ENCODE data around the gene SPATS2L. TPM values are rescaled to one million over a fixed set of nuclear protein-coding genes. Genes with fewer than 3 reads are reported as not detected.

The SPATS2L gene
- polyA plus RNA-seq, 2 of the 4 experiments (the other 2 are of a cell fraction) = 85.2 to 202 TPM

DNA sequence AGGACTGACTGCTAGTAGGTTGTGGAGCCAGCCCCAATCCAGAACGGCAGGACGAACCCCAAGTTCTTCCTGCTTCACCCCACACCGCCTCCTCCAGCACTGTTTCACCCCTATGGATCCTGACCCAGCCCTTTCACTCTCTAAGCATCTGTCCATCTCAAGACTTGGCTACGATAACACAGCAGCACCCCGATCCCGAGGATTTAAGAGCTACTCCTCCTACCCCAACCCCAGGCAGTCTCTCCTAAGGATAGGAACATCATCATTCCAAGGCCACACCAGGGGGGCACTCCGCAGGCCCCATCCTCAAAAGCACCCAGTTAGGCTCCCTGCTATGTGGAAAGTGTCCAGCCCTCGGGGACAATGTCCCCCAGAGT, 202.7 kb downstream of the SPATS2L start:
- Histone ChIP-seq H3K4me2 (peak overlapping the region; percentile 89), H3K4me1 (peaks cover 21% of the 10 kb centered on the region), H3K27ac (peak overlapping the region; percentile 87 to 99), H3K4me3 (peak overlapping the region; percentile 59), H3K9me3 (no peaks in the 10 kb centered on the region)
- POLR2A ChIA-PET = interaction anchor here (1.0 to 1.6 kb wide), 6 partner anchors 24 to 535 kb away, joined by 3 to 11 read pairs (median 4); no protein-coding TSS in a partner anchor
- TF ChIP-seq POLR2A (IDR thresholded peaks at IDR 0.05; ENCODE audit: low read length) (0 out of 2 replicates have a peak, but pooled peaks have one; percentile 4), CBX8 (IDR thresholded peaks at IDR 0.05) (no peak)
- peak; percentile 20 to 38 for DNase-seq (ENCODE audit: low read depth in 1 of 2, low spot score in 1 of 2)
- CTCF ChIA-PET = interaction anchor here (0.6 to 3.3 kb wide), 25 partner anchors 11 to 582 kb away, joined by 3 to 17 read pairs (median 4); partner anchors contain the start of gene SGO2
- FAIRE-seq = no peak
- 35% methylated on average over 8 of the region's 8 CpGs for WGBS (ENCODE audit: missing lambda C conversion rate)
- peak; percentile 46 to 55 for ATAC-seq

DNA sequence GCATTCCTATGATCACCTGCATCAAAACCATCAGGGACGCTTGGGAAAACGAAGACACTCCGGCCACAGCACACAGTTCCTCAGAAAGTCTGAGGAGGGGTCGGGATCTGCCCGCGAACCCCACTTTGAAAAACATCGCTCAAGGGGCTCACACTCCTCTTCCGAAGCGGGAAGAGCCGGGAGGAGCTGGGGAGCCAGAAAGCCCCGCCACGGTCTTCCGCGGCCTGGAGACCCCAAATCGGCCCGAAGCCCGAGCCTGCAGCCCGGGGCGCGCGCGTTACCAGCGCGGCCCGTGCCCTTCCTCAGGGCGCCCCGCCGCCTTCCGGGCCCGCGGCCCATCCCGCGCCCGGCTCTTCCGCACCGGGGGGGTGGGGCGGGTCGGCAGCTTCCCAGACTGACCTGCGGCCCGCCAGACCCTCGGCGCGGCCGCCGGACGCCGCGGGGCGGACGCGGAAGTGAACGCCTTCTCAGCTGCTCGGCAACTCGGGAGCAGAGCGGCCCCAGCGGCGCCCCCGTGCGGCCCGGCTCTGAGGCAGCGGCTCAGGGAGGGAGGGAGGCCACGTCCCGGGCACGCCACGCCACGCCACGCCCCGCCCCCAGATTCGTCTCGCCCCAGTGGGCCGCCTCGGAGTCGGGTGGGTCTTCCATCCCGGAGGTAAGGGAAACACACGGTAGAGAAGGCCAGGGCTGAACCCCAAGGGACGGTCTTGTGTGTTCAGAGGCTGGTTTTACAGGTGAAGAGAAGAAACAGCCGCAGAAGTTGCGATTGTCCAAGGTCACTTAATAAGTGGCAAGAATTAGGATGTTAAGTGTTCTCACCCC, 203.3 kb downstream of the SPATS2L start, which contains the start of gene KCTD18:
Gene KCTD18, minus strand, starts transcription at position 457 of the 822 bp plus-strand sequence. CDS start 3,052 bp downstream, outside the sequence.
- peak; percentile 85 to 87 for DNase-seq (ENCODE audit: low read depth in 1 of 2, low spot score in 1 of 2)
- Histone ChIP-seq H3K27ac (peak within 1 kb of the TSS; percentile 87 to 99), H3K4me2 (peak within 1 kb of the TSS; percentile 89), H3K4me3 (peak within 1 kb of the TSS; percentile 59), H3K9me3 (no peaks in the 10 kb centered on the region), H3K4me1 (peaks cover 21% of the 10 kb centered on the region)
- POLR2A ChIA-PET = interaction anchor here (0.7 to 1.6 kb wide), 7 partner anchors 24 to 536 kb away, joined by 3 to 11 read pairs (median 4); no protein-coding TSS in a partner anchor
- peak; percentile 97 to 98 for ATAC-seq
- whole genome bisulfite sequencing (ENCODE audit: missing lambda C conversion rate) = 1% methylated on average over 14 of the region's 78 CpGs
- CTCF ChIA-PET = interaction anchor here (0.6 to 3.3 kb wide), 27 partner anchors 10 to 581 kb away, joined by 3 to 17 read pairs (median 3); partner anchors contain the start of gene SGO2
- TF ChIP-seq NFE2L2 (conservative IDR thresholded peaks at IDR 0.05; ENCODE audit: low read length) (no peak), RAD21 (conservative IDR thresholded peaks at IDR 0.05 in 1 of 2, IDR thresholded peaks at IDR 0.05 in 1 of 2) (peak; percentile 48 to 71), MYC (IDR thresholded peaks at IDR 0.05; ENCODE audit: borderline replicate concordance, low read length) (peak; percentile 54; the same call in 1 of the 2 replicates), PHF8 (IDR thresholded peaks at IDR 0.05; ENCODE audit: borderline replicate concordance, low read depth) (peak; percentile 83; the same call in 1 of the 2 replicates), JUN (IDR thresholded peaks at IDR 0.05) (peak; percentile 50 to 83; a peak in 4 of 5 replicates), HOXB5 (CRISPR knock-in tag; IDR thresholded peaks at IDR 0.05) (no peak), NR3C1 (IDR thresholded peaks at IDR 0.05) (no peak), SMC3 (IDR thresholded peaks at IDR 0.05) (peak; percentile 84), POLR2A (IDR thresholded peaks at IDR 0.05; ENCODE audit: low read length) (peak; percentile 56)
- TF ChIP-seq, protein P1, sequence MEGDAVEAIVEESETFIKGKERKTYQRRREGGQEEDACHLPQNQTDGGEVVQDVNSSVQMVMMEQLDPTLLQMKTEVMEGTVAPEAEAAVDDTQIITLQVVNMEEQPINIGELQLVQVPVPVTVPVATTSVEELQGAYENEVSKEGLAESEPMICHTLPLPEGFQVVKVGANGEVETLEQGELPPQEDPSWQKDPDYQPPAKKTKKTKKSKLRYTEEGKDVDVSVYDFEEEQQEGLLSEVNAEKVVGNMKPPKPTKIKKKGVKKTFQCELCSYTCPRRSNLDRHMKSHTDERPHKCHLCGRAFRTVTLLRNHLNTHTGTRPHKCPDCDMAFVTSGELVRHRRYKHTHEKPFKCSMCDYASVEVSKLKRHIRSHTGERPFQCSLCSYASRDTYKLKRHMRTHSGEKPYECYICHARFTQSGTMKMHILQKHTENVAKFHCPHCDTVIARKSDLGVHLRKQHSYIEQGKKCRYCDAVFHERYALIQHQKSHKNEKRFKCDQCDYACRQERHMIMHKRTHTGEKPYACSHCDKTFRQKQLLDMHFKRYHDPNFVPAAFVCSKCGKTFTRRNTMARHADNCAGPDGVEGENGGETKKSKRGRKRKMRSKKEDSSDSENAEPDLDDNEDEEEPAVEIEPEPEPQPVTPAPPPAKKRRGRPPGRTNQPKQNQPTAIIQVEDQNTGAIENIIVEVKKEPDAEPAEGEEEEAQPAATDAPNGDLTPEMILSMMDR (IDR thresholded peaks at IDR 0.05) = peak; percentile 78
- TF ChIP-seq, protein P2, sequence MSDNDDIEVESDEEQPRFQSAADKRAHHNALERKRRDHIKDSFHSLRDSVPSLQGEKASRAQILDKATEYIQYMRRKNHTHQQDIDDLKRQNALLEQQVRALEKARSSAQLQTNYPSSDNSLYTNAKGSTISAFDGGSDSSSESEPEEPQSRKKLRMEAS (IDR thresholded peaks at IDR 0.05) = 0 out of 2 replicates have a peak, but pooled peaks have one; percentile 48
- TF ChIP-seq, protein P3, sequence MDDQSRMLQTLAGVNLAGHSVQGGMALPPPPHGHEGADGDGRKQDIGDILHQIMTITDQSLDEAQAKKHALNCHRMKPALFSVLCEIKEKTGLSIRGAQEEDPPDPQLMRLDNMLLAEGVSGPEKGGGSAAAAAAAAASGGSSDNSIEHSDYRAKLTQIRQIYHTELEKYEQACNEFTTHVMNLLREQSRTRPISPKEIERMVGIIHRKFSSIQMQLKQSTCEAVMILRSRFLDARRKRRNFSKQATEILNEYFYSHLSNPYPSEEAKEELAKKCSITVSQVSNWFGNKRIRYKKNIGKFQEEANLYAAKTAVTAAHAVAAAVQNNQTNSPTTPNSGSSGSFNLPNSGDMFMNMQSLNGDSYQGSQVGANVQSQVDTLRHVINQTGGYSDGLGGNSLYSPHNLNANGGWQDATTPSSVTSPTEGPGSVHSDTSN (IDR thresholded peaks at IDR 0.05) = peak; percentile 43; the same call in 1 of the 2 replicates
- TF ChIP-seq, protein P4, sequence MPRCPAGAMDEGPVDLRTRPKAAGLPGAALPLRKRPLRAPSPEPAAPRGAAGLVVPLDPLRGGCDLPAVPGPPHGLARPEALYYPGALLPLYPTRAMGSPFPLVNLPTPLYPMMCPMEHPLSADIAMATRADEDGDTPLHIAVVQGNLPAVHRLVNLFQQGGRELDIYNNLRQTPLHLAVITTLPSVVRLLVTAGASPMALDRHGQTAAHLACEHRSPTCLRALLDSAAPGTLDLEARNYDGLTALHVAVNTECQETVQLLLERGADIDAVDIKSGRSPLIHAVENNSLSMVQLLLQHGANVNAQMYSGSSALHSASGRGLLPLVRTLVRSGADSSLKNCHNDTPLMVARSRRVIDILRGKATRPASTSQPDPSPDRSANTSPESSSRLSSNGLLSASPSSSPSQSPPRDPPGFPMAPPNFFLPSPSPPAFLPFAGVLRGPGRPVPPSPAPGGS (IDR thresholded peaks at IDR 0.05) = peak; percentile 68; the same call in 1 of the 3 replicates
- no peak for FAIRE-seq

DNA sequence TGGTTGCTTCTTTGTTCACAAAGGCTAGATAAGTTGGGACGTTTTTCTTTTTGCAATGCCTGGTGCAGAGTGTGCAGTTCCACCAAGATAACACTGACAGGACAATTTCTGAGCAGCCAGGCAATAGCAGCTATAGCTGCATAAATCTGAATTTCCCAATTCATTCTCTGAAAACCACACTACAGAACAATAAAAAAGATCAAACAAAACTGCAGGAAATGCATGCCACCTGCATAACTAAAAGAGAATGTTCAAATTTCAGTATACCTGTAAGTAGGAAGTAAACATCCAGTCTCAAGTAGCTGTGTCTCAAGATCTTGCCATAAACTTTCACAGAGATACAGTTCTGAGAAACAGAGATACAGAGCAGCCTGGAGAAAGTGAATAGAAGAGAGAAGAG, 208.7 kb downstream of the SPATS2L start:
- DNase-seq (ENCODE audit: low read depth in 1 of 2, low spot score in 1 of 2) (no peak), ATAC-seq (no peak), FAIRE-seq (no peak)
- Histone ChIP-seq H3K4me3 (no peak overlapping the region), H3K4me1 (0 out of 3 replicates have a peak, but pooled peaks cover 3% of the 10 kb centered on the region), H3K4me2 (no peak overlapping the region), H3K9me3 (0 out of 3 replicates have a peak, but pooled peaks cover 3% of the 10 kb centered on the region), H3K27ac (no peak overlapping the region)
- ChIA-PET POLR2A (no interaction called here), CTCF (interaction anchor here (2.3 kb wide), 1 partner anchor 535 kb away, joined by 6 read pairs; no protein-coding TSS in a partner anchor)
- TF ChIP-seq RFX5 (IDR thresholded peaks at IDR 0.05) = no peak
- TF ChIP-seq HOXB13 (CRISPR knock-in tag; IDR thresholded peaks at IDR 0.05; ENCODE audit: low read depth) = no peak
- TF ChIP-seq, protein P5, sequence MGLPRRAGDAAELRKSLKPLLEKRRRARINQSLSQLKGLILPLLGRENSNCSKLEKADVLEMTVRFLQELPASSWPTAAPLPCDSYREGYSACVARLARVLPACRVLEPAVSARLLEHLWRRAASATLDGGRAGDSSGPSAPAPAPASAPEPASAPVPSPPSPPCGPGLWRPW (IDR thresholded peaks at IDR 0.05) = no peak
- TF ChIP-seq, protein P3 (IDR thresholded peaks at IDR 0.05) = no peak
- TF ChIP-seq RCOR1 (IDR thresholded peaks at IDR 0.05; ENCODE audit: low read depth, low read length) = no peak
- no peak for TF ChIP-seq ZNF302 (CRISPR knock-in tag; IDR thresholded peaks at IDR 0.05)
- TF ChIP-seq TP53 (CRISPR knock-in tag; IDR thresholded peaks at IDR 0.05) = no peak
- TF ChIP-seq BHLHE40 (IDR thresholded peaks at IDR 0.05; ENCODE audit: low read depth, low read length) = no peak
- no peak for TF ChIP-seq ZC3H11A (IDR thresholded peaks at IDR 0.05)
- 0% methylated on average over 1 of the region's 1 CpG for WGBS (ENCODE audit: missing lambda C conversion rate)

Data from A549 (cell line).